GM15510 (cell line): ENCODE data around the gene EPC2.

Source experiments
- POLR2A ChIP-seq: IDR thresholded peaks from 3 replicates; pipeline ENCODE4 v1.6.1; 2011; ENCODE audit warnings: borderline replicate concordance; ENCODE audit not compliant: insufficient read length; ENCODE audit errors: extremely low read depth

EPC2 gene

GRCh38 chr2:148812306-148812705, 167.8 kb downstream of the EPC2 start:
- TF ChIP-seq POLR2A = no peak

GRCh38 chr2:148813603-148814065, 169.1 kb downstream of the EPC2 start:
- TF ChIP-seq POLR2A = no peak

GRCh38 chr2:148814143-148814859, 169.8 kb downstream of the EPC2 start:
- TF ChIP-seq POLR2A = no peak

- TF ChIP-seq POLR2A = no peak
Observed at GRCh38 chr2:148814860-148815419, 170.4 kb downstream of the EPC2 start.

- TF ChIP-seq POLR2A = no peak
Observed at GRCh38 chr2:148816176-148816575, 171.6 kb downstream of the EPC2 start.

- no peak for TF ChIP-seq POLR2A
Observed at GRCh38 chr2:148817210-148817708, 172.7 kb downstream of the EPC2 start.

- no peak for TF ChIP-seq POLR2A
Observed at GRCh38 chr2:148819019-148819585, 174.6 kb downstream of the EPC2 start.

- no peak for TF ChIP-seq POLR2A
Observed at GRCh38 chr2:148824190-148824589, 179.6 kb downstream of the EPC2 start.

- TF ChIP-seq POLR2A = no peak
Observed at GRCh38 chr2:148826791-148827190, 182.2 kb downstream of the EPC2 start.

- no peak for TF ChIP-seq POLR2A
Observed at GRCh38 chr2:148828941-148829340, 184.4 kb downstream of the EPC2 start.

GRCh38 chr2:148829618-148830017, 185.1 kb downstream of the EPC2 start:
- TF ChIP-seq POLR2A = no peak

- TF ChIP-seq POLR2A = no peak
Observed at GRCh38 chr2:148832637-148833036, 188.1 kb downstream of the EPC2 start.
